PC-9 (cell line): ENCODE measurements around the gene FAM193A. TPM values are rescaled to one million over a fixed set of nuclear protein-coding genes. Genes with fewer than 3 reads are reported as not detected.

Experiments
- BruUV-seq: library from RNA; stranded (reverse); fragments of 400-500 nt; replicated peaks from 2 replicates; lab custom pipeline; 2021; lab: Mats Ljungman, UMichigan
- CTCF ChIA-PET: fragments of 300-600 bp; sonication (Branson Sonifier 250); formaldehyde crosslinking; loops from one replicate; lab custom pipeline; 2022; ENCODE audit warnings: antibody characterized with exemption; lab: Charles Lee
- POLR2A ChIA-PET: fragments of 300-600 bp; sonication (Branson Sonifier 250); formaldehyde crosslinking; loops from one replicate; lab custom pipeline; 2022; ENCODE audit warnings: antibody characterized with exemption; ENCODE audit not compliant: unreplicated experiment; lab: Charles Lee
- DNase-seq, 2 experiments: peaks; one replicate each; pipeline versions ENCODE4 v3.0.0 to v3.0.0-alpha.2; 2015 to 2022; ENCODE audit warnings: mixed read lengths in 1 of 2
- H2AFZ ChIP-seq: fragments of 200-600 bp; sonication (generic); 2 replicates; pipeline ENCODE4 v1.8.1; 2017; ENCODE audit warnings: antibody characterized with exemption
- H3F3A ChIP-seq: fragments of 200-600 bp; sonication (generic); 2 replicates; pipeline ENCODE4 v1.8.1; 2017; ENCODE audit warnings: antibody characterized with exemption, mild to moderate bottlenecking, low read depth; ENCODE audit not compliant: insufficient read depth
- H3K27ac ChIP-seq: fragments of 200-600 bp; sonication (generic); 2 replicates; pipeline ENCODE4 v1.6.1; 2016; ENCODE audit warnings: mixed run types
- H3K27me3 ChIP-seq: fragments of 200-600 bp; sonication (generic); 2 replicates; pipeline ENCODE4 v1.6.1; 2016; ENCODE audit warnings: low read depth, mixed run types; ENCODE audit not compliant: insufficient read depth
- H3K36me3 ChIP-seq: fragments of 200-600 bp; sonication (generic); 2 replicates; pipeline ENCODE4 v1.6.1; 2016; ENCODE audit warnings: low read depth, mixed run types
- H3K4me1 ChIP-seq: fragments of 200-600 bp; sonication (generic); replicated peaks from 2 replicates; pipeline ENCODE4 v1.6.1; 2016; ENCODE audit warnings: mixed run types; ENCODE audit not compliant: insufficient read depth
- H3K4me2 ChIP-seq: fragments of 200-600 bp; sonication (generic); 2 replicates; pipeline ENCODE4 v1.6.1; 2017; ENCODE audit warnings: mixed run types
- H3K4me3 ChIP-seq: fragments of 200-600 bp; sonication (generic); 2 replicates; pipeline ENCODE4 v1.6.1; 2016; ENCODE audit warnings: mixed run types
- H3K79me2 ChIP-seq: fragments of 200-600 bp; sonication (generic); 2 replicates; pipeline ENCODE4 v1.6.1; 2017; ENCODE audit warnings: low read depth, mixed run types
- H3K9me2 ChIP-seq: fragments of 200-600 bp; sonication (generic); 2 replicates; pipeline ENCODE4 v1.8.1; 2017; ENCODE audit warnings: mild to moderate bottlenecking; ENCODE audit not compliant: insufficient read depth
- H3K9me3 ChIP-seq: fragments of 200-600 bp; sonication (generic); 2 replicates; pipeline ENCODE4 v1.8.1; 2016; ENCODE audit warnings: low read depth; ENCODE audit not compliant: insufficient read depth
- H4K20me1 ChIP-seq: fragments of 200-600 bp; sonication (generic); 2 replicates; pipeline ENCODE4 v1.8.1; 2017; ENCODE audit not compliant: insufficient read depth
- CTCF ChIP-seq: fragments of 200-600 bp; sonication (generic); conservative IDR thresholded peaks from 2 replicates; pipeline ENCODE4 v1.6.1; 2017; ENCODE audit warnings: mixed run types, antibody characterized with exemption, mild to moderate bottlenecking, moderate library complexity
- EZH2 ChIP-seq: fragments of 200-600 bp; sonication (generic); IDR thresholded peaks from 2 replicates; pipeline ENCODE4 v1.8.0; 2017; ENCODE audit warnings: antibody characterized with exemption, low read depth
- intact Hi-C: fragments of 100-400 bp; cut with micrococcal nuclease; formaldehyde crosslinking; loops from one replicate; pipeline ENCODE4 v1.10.0; 2022; ENCODE audit not compliant: unreplicated experiment
- total RNA-seq: library from RNA; stranded (reverse); gene quantifications from 2 replicates; pipeline ENCODE4 v1.2.3, GENCODE V29; 2021

FAM193A gene
- total RNA-seq, 1 experiment from 2014 or later: 23.4 TPM

GRCh38 chr4:2643555-2643954 is 107.1 kb downstream of the FAM193A start:
- intact Hi-C loops: no loop called here
- H3F3A ChIP-seq: no peaks in the 10 kb centered on the region
- TF ChIP-seq CTCF: no peak
- no peaks in the 10 kb centered on the region for H3K36me3 ChIP-seq
- H3K4me3 ChIP-seq: no peak overlapping the region
- BruUV-seq: no TSS peak
- DNase-seq: no peak
- no peak overlapping the region for H3K27ac ChIP-seq
- H3K27me3 ChIP-seq: no peaks in the 10 kb centered on the region
- no peaks in the 10 kb centered on the region for H3K9me3 ChIP-seq
- ChIA-PET CTCF (no interaction called here), POLR2A (no interaction called here)
- H3K4me1 ChIP-seq: no peaks in the 10 kb centered on the region
- no peaks in the 10 kb centered on the region for H4K20me1 ChIP-seq
- H3K4me2 ChIP-seq: no peak overlapping the region
- no peak overlapping the region for H2AFZ ChIP-seq
- no peaks in the 10 kb centered on the region for H3K9me2 ChIP-seq
- H3K79me2 ChIP-seq: no peaks in the 10 kb centered on the region

- no peaks in the 10 kb centered on the region for H3K9me3 ChIP-seq
- H3K27me3 ChIP-seq: no peaks in the 10 kb centered on the region
- H3K27ac ChIP-seq: no peak overlapping the region
- H3K4me3 ChIP-seq: no peak overlapping the region
- no TSS peak for BruUV-seq
- CTCF ChIA-PET: no interaction called here
- H3K9me2 ChIP-seq: no peaks in the 10 kb centered on the region
- H3K4me2 ChIP-seq: no peak overlapping the region
- H3K36me3 ChIP-seq: no peaks in the 10 kb centered on the region
- H3K79me2 ChIP-seq: no peaks in the 10 kb centered on the region
- intact Hi-C loops: no loop called here
- H2AFZ ChIP-seq: no peak overlapping the region
- TF ChIP-seq CTCF (no peak), EZH2 (no peak)
- no peaks in the 10 kb centered on the region for H3K4me1 ChIP-seq
- no peak for DNase-seq
- POLR2A ChIA-PET: interaction anchor here (0.6 kb wide), 1 partner anchor 27 kb away, joined by 19 read pairs; no protein-coding TSS in a partner anchor
- H3F3A ChIP-seq: no peaks in the 10 kb centered on the region
- no peaks in the 10 kb centered on the region for H4K20me1 ChIP-seq
Measured at GRCh38 chr4:2646396-2647149, 110.1 kb downstream of the FAM193A start.

GRCh38 chr4:2647403-2648158 is 111.1 kb downstream of the FAM193A start:
- Histone ChIP-seq H3K4me3 (no peak overlapping the region), H3F3A (no peaks in the 10 kb centered on the region), H3K36me3 (no peaks in the 10 kb centered on the region), H2AFZ (no peak overlapping the region), H3K27ac (no peak overlapping the region), H3K9me3 (no peaks in the 10 kb centered on the region), H4K20me1 (no peaks in the 10 kb centered on the region), H3K79me2 (no peaks in the 10 kb centered on the region), H3K4me1 (no peaks in the 10 kb centered on the region), H3K4me2 (no peak overlapping the region), H3K27me3 (no peaks in the 10 kb centered on the region), H3K9me2 (no peaks in the 10 kb centered on the region)
- ChIA-PET CTCF (interaction anchor here (0.5 kb wide), 1 partner anchor 117 kb away, joined by 6 read pairs; no protein-coding TSS in a partner anchor), POLR2A (interaction anchor here (0.6 kb wide), 1 partner anchor 26 kb away, joined by 19 read pairs; no protein-coding TSS in a partner anchor)
- intact Hi-C loops: no loop called here
- BruUV-seq: no TSS peak
- no peak for TF ChIP-seq CTCF
- no peak for TF ChIP-seq EZH2
- DNase-seq: no peak
